ENCODE data around the gene CAMTA2. TPM values are rescaled to one million over a fixed set of nuclear protein-coding genes. Genes with fewer than 3 reads are reported as not detected.

The CAMTA2 gene
- total RNA-seq, 4 donors from 2014 or later: 6.9 to 19.6 (median 13.4) TPM

DNA sequence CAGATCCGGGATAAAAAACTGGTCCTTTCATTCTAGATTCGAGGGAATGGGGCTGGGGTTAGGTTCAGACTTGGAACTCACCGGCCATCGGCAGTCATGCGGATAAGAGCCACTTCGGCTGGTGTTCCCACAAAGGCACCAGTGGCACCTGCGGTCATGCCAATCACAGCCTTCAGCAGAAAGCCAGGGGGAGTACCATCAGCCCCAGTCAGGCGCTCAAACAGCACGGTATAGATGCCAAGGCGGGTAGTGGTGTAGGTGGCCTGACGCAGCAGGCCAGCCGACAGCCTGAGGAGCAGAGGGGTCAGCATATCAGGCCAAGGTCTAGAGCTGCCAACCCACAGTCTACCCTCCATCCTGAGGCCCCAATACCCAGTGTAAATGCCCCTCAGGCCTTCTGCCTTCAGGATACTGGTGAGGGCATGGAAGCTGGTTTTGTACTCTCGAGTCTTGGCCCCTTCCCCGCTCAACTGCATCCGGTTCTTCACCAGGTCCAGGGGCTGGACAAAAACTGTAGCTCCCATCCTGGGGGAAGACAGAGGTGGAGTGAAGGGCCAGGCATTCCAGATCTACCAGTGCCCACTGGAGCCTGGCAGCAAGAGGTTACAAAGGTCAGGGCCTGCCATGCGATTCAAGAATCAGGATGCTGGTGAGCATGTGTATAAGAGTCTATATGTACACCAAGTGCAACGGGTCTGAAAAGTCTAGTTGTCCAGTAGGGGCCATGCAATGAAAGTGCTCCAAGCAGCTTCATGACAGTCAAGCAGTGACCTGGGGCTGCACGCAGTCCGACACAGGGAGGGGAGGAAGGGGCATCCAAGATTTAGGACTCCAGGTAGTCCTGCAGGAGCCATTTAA is 48.6 kb downstream of the CAMTA2 start:
- no peaks in the 10 kb centered on the region for H3K9me3 ChIP-seq
- peaks cover 18 to 57% (median 23%) of the 10 kb centered on the region in 3 donors for H3K36me3 ChIP-seq
- intact Hi-C loops (cut with DNase I): no loop called here
- no peak for TF ChIP-seq POLR2A (IDR thresholded peaks at IDR 0.05)
- TF ChIP-seq, protein P1, sequence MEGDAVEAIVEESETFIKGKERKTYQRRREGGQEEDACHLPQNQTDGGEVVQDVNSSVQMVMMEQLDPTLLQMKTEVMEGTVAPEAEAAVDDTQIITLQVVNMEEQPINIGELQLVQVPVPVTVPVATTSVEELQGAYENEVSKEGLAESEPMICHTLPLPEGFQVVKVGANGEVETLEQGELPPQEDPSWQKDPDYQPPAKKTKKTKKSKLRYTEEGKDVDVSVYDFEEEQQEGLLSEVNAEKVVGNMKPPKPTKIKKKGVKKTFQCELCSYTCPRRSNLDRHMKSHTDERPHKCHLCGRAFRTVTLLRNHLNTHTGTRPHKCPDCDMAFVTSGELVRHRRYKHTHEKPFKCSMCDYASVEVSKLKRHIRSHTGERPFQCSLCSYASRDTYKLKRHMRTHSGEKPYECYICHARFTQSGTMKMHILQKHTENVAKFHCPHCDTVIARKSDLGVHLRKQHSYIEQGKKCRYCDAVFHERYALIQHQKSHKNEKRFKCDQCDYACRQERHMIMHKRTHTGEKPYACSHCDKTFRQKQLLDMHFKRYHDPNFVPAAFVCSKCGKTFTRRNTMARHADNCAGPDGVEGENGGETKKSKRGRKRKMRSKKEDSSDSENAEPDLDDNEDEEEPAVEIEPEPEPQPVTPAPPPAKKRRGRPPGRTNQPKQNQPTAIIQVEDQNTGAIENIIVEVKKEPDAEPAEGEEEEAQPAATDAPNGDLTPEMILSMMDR (IDR thresholded peaks at IDR 0.05): no peak
- peaks cover 30 to 65% (median 34%) of the 10 kb centered on the region in 3 donors for H3K4me1 ChIP-seq
- WGBS, 2 donors: 47 to 56% methylated on average over 10 to 14 of the region's 19 CpGs
- H3K4me3 ChIP-seq: peak overlapping the region; percentile 64 to 75 (median 72)
- peak overlapping the region; percentile 89 to 97 (median 94) for H3K27ac ChIP-seq
- no peak for DNase-seq
- no peaks in the 10 kb centered on the region for H3K27me3 ChIP-seq

DNA sequence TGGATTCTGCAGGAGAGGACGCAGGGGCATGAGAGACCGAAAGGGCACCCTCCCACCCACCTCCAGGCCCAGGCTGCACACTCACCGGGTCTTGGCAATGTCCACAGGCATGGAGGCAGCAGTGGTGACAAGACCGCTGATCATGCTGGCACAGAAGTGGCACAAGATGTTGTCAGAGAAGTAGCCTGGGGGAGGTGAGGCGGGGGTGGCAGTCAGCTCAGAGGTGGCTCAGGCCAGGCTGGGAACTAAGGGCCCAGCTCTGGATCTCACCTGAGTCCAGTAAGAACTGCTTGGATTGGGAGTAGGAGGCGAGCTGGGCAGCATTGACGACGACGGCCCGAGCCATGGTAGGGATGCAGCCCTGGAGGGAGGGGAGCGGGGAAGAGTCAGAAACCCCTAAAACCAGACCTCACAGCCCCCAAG is 49.4 kb downstream of the CAMTA2 start:
- intact Hi-C loops (cut with DNase I): no loop called here
- TF ChIP-seq, protein P1 (IDR thresholded peaks at IDR 0.05): no peak
- TF ChIP-seq POLR2A (IDR thresholded peaks at IDR 0.05): no peak
- H3K36me3 ChIP-seq: peaks cover 18 to 48% (median 20%) of the 10 kb centered on the region in 3 donors
- H3K27ac ChIP-seq: peak overlapping the region in 1 of 4 donors; percentile 97
- H3K9me3 ChIP-seq: no peaks in the 10 kb centered on the region
- no peak overlapping the region for H3K4me3 ChIP-seq
- 82 to 96% methylated on average over 10 to 11 of the region's 11 CpGs for WGBS, 2 donors
- no peaks in the 10 kb centered on the region for H3K27me3 ChIP-seq
- no peak for DNase-seq
- H3K4me1 ChIP-seq: peaks cover 30 to 59% (median 31%) of the 10 kb centered on the region in 3 donors

DNA sequence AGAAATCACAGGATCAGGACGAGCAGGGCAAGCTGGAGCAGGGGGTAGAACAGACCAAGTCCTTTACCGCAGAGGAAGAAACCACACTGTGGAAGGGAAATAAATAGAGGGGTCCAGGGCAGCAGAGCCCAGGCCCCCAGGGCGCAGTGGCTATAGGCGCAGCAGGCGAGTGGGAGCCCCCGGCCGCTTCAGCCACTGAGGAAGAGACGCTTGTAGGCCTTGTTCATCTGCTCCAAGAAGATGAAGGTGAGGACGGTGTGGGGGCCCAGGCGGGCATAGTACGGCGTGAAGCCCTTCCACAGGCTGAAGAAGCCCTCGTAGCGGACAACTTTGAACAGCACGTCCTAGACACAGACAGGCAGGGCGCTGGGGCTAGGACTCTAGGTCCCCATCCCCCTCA is 49.9 kb downstream of the CAMTA2 start:
- Histone ChIP-seq H3K27me3 (no peaks in the 10 kb centered on the region), H3K27ac (no peak overlapping the region), H3K36me3 (peaks cover 15 to 43% (median 15%) of the 10 kb centered on the region in 3 donors), H3K4me1 (peaks cover 30 to 53% (median 31%) of the 10 kb centered on the region in 3 donors), H3K9me3 (no peaks in the 10 kb centered on the region), H3K4me3 (no peak overlapping the region)
- WGBS, 2 donors: 93% methylated on average over 14 to 16 of the region's 16 CpGs
- intact Hi-C loops (cut with DNase I): no loop called here
- TF ChIP-seq, protein P1 (IDR thresholded peaks at IDR 0.05): no peak
- no peak for TF ChIP-seq POLR2A (IDR thresholded peaks at IDR 0.05)
- no peak for DNase-seq

DNA sequence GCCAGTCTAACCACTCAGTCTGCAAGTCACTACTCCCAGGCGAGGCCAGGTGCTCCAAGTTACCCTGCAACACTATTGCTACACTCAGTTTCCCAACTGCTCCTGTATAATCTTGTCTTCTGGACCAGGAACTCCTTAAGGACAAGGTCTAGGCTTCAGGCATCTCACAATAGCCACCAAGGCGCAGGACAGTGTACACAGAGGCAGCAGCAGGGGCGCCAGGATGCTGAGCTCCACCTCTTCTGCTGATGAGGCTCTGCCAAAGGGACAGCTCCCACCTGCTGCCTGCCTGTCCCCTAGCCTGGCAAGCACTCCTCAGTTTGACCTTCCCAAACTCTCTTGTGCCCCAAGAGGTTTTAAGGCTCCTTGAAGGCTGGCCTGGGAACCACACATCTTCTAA is 51.0 kb downstream of the CAMTA2 start:
- peaks cover 25 to 42% (median 25%) of the 10 kb centered on the region in 3 donors for H3K4me1 ChIP-seq
- peaks cover 9 to 32% (median 13%) of the 10 kb centered on the region in 3 donors for H3K36me3 ChIP-seq
- no peaks in the 10 kb centered on the region for H3K9me3 ChIP-seq
- no peak for TF ChIP-seq POLR2A (IDR thresholded peaks at IDR 0.05)
- TF ChIP-seq, protein P1 (IDR thresholded peaks at IDR 0.05): no peak
- H3K27me3 ChIP-seq: no peaks in the 10 kb centered on the region
- no peak overlapping the region for H3K27ac ChIP-seq
- WGBS, 2 donors: 79 to 100% methylated on average over 1 to 2 of the region's 3 CpGs
- intact Hi-C loops (cut with DNase I): no loop called here
- no peak overlapping the region for H3K4me3 ChIP-seq
- DNase-seq: no peak

DNA sequence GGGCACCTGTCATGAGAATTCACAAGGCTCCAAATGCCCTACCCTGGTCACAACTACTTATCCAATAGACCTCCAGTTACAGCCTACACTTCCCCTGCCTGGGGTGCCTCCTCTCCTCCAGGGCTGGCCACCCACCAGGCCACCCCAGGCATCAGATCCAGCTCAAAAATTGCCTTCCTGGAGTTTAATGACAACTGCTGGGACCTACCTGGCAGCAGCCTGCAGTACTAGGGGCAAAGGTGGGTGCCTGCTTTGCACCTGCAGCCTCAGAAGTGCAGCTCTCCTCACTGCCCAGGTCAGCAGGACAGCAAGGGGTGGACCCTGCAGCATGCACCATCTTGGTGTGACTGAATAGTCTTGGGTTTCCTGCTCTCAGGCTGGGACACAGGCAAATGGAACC is 51.8 kb downstream of the CAMTA2 start:
- DNase-seq: no peak
- H3K27me3 ChIP-seq: no peaks in the 10 kb centered on the region
- TF ChIP-seq, protein P1 (IDR thresholded peaks at IDR 0.05): no peak
- TF ChIP-seq POLR2A (IDR thresholded peaks at IDR 0.05): no peak
- no peak overlapping the region for H3K4me3 ChIP-seq
- H3K4me1 ChIP-seq: peaks cover 18 to 34% (median 19%) of the 10 kb centered on the region in 3 donors
- peaks cover 9 to 32% (median 13%) of the 10 kb centered on the region in 3 donors for H3K36me3 ChIP-seq
- no peaks in the 10 kb centered on the region for H3K9me3 ChIP-seq
- H3K27ac ChIP-seq: no peak overlapping the region
- intact Hi-C loops (cut with DNase I): no loop called here

All from esophagus squamous epithelium (tissue), 5 donors.